ENCODE data around the gene LYL1.

Gene LYL1

DNA sequence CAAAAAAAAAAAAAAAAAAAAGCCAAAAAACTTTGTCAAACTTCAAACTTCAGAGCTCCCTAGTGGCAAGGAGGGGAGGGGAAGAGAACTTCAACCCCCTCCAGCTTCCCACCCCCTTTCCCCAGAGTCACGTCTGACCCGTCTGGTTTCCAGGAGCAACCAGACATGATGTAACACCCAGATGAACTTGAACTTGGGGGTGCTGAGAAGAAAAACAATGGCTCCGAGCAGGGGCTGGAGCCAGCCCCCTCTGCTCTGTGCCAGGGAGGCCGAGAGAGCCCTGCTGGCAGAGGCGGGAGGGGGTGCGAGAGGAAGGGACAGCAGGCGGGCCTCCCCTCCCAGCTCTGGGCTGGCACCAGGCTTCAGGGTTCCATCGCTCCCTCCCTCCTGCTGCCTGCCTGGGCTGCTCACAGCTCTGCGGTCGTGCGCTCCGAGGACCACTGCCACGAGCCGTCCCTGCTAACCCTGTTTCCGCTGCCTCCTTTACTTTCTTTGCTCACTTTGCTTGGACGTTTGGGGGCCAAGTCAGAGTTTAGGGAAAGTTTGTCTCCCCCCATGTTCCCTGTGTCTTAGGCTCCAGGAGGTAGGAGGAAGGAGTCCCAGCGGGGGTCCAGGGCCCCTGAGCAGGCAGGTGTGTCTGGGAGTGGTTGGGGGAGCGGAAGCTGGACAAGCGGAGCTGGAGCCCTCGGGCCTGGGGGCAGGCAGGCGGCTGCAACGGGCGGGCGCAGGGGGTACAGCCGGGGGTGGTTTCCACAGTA is 11.1 kb downstream of the LYL1 start:
- DNase-seq = no peak

- DNase-seq = no peak
These were observed 12.0 kb downstream of the LYL1 start for GRCh38 chr19:13090511-13091231.

GRCh38 chr19:13089857-13090507 is 12.7 kb downstream of the LYL1 start:
- DNase-seq = no peak

DNA sequence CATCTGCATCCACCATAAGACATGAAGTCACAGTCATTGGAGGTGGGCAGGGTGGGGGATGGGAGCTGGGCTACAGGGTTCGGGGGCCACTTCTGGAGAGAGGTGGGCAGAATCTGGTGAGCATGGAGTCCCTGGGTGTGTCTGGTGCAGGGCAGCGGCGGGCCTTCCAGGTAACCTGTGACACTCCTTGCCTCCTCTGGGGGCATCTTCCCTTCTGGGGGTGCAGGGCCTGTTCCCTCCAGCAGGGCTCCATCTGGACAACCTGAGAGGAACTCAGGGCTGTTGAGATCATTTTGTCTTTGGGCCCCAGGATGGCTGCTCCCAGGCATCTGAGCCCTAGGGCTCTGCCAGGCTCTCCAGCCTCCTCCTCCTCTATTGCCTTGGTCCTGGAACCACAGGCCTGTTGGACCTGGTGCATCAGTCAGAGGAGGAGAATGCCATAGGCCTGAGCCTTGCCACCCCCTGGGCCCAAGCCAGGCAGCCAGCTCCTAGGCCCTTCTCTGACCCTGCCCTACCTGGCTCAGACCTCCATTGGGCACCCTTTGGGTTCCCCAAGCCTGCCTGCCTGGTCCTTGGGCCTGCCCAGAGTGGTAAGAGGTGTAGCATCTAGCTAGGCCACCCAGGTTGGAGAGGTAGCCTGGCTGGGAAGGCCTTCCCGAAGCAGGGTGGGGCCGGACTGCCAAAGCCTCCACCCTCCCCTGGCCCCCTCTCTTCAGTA is 13.4 kb downstream of the LYL1 start:
- DNase-seq = peak; percentile 62

- DNase-seq = no peak
These were observed 14.7 kb downstream of the LYL1 start for GRCh38 chr19:13087795-13088537.

DNA sequence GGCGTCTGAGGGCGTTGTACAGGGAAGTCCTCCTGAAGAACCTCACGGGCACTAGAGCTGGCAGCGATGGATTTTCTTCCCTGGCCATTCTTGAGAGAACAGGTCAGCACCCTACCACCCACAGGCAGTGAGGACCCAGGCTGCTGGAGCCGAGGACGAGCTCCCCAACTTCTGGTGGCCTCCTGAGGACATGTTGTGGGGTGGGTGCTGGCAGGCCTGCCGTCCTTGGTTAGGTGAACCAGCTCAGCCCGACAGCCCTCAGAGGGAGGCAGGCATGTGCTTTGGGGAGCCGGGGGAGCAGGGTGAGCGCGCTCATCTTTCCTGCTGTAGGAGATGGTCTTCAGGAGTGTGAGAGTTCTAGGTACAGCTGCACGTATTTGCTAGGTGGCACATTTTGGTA is 15.4 kb downstream of the LYL1 start:
- no peak for DNase-seq

GRCh38 chr19:13086341-13086740 is 16.3 kb downstream of the LYL1 start:
- no peak for DNase-seq

DNA sequence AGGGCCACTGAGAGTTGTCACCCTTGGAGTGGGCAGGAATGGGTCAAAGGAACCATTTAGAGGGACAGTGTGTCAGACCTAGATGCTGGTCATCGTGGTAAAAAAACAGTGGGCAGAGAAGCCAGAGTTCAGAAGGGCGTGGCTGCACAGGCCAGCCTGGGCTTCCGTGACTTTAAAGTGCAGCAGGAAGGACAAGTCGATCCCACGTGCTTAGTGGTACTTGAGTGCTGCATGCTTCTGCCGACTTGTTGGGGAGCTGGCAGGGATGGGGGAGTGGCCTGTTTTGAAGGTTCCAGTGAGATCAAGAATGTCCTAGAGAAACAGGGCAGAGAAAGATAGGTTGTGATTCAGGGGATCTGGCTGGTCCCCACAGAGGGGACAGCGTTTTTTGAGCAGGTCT is 17.0 kb downstream of the LYL1 start:
- no peak for DNase-seq

GRCh38 chr19:13083627-13084026 is 19.0 kb downstream of the LYL1 start:
- DNase-seq = no peak

- no peak for DNase-seq
These were observed 19.7 kb downstream of the LYL1 start for GRCh38 chr19:13083008-13083404.

- no peak for DNase-seq
These were observed 20.3 kb downstream of the LYL1 start for GRCh38 chr19:13082192-13083007.

GRCh38 chr19:13079542-13079986 is 23.1 kb downstream of the LYL1 start:
- no peak for DNase-seq

DNA sequence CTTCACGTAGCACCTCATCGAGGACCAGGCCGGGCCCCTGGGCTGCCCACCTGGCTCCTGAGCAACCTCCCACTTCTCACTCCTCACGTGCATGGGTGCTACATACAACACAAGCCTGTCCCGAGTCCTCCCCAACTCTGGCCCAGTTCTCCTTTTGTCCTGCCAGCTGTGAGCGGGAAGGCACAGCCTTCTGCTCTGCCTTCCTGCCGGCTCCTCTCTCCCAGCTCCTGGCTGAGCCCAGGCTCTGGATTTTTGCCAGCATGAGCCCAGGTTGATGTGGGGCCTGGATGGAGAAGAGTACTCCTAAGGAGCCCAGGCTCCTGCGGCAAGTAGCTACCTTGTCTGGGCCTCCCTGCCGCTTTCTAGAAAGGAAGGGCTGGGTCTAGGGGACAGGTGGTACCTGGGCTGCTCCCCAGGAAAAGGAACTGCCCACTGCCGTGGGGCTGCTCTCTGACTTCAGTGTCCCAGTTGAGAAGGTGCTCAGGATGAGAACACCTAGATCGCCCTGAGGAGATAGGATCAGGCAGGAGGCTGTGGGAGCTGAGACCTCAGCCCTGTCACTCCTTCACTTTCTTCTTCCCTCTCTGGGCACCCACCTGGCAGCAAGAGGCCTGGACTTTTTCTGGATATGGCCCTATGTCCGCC is 23.6 kb downstream of the LYL1 start:
- no peak for DNase-seq

DNA sequence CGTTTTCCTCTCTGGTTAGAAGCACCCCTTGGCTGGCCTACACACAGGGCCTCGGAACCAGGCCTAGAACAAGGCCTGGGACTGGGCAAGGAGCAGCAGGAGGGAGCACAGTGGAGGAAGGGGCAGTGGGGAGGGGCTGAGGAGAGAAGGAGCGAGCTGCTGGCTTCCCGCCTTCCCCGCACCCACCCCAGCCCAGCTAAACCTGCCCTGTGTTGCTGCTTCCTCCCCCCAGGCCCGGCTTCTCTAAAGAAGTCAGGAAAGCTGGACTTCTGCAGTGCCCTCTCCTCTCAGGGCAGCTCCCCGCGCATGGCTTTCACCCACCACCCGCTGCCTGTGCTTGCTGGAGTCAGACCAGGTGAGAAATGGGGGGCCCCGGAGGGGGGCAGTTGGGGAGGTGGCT is 24.3 kb downstream of the LYL1 start:
- no peak for DNase-seq

DNA sequence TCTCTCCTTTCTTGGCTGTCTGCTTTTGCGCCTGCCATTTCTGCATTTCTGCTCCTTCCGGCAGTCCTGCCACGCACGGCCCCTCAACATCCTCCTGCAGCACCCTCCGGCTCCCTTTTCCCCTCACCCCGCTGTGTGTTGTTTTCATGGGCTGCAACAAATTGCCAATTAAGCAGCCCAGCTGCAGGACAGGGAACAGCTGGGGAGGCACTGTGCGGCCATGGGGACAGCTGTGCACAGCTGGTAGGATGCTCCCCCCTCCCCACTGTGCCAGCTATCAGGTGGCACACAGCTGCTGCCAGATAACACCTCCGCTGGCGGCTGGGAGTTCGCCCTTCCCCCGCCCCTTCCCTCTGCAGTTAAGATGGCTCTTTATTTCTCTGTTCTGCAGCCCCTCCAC is 25.4 kb downstream of the LYL1 start:
- no peak for DNase-seq

DNA sequence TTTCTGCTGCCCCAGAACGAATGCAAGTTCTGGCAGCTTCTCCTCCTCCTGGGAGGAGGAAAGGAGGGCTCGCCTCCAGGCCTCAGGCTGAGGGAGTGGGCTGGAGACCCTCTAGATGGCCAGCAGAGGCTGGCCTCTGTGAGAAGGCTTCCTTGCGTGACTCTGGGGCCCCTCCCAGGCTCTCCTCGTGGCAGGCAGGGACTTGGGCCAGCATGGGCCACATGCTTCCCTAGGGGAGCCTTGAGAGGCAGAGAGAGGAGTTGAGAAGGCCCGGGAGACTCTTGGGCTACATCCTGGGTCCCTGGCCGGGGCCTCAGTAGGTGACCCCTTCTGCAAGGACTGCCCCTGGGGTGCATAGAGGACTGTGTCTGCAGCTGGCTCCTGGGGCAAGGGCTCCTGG is 25.9 kb downstream of the LYL1 start:
- DNase-seq = no peak

DNA sequence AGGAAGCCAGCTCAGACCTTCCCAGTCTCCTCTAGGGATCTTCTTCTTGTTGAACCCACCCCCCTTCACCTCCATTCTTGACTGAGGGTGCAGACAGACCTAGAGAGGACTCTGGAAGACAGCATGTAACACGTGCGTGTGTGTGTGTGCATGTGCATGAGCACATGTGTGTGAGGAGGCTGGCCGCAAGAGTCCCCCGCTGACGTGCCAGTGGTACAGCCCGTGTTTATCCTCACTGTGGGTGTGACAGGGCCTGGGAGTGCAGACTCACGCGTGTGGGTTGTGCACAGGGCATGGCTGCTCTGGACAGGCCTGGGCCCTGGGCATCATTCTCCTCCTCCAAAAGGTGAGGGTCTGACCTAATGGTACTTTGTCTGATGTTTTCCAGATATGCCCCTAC is 26.3 kb downstream of the LYL1 start:
- no peak for DNase-seq

DNA sequence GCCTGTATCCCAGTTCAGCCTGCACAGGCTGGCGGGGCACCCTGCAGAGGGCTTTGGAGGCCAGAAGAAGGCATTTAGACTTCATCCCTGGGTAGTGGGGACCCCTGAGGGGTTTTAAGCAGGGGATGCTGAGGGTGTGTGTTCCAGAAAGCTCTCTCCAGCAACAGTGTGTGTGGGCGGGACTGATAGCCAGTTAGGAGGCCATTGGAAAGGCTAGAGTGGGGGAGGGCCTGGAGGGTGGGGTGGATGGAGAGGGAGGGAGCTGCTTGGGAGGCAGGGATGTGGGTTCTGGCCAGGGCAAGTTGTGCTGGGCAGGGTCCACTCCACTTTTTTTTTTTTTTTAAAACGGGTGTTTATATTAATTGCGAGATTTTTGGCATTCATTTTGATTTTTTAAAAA is 28.3 kb downstream of the LYL1 start:
- DNase-seq = no peak

GRCh38 chr19:13073263-13073662 is 29.4 kb downstream of the LYL1 start:
- DNase-seq = no peak

GRCh38 chr19:13072188-13072908 is 30.3 kb downstream of the LYL1 start:
- no peak for DNase-seq

Measured in activated CD4-positive, alpha-beta T cell treated with anti-CD3 and anti-CD28 coated beads for 48 hours (primary cell).